Fibroblast of skin of left biceps (primary cell): ENCODE results near the gene NLRP4.

ENCODE experiments used
- DNase-seq, 2 experiments: peaks; one replicate each; pipeline ENCODE4 v3.0.0-alpha.2; 2013; ENCODE audit warnings: low read depth in 2 of 2

The NLRP4 gene, protein sequence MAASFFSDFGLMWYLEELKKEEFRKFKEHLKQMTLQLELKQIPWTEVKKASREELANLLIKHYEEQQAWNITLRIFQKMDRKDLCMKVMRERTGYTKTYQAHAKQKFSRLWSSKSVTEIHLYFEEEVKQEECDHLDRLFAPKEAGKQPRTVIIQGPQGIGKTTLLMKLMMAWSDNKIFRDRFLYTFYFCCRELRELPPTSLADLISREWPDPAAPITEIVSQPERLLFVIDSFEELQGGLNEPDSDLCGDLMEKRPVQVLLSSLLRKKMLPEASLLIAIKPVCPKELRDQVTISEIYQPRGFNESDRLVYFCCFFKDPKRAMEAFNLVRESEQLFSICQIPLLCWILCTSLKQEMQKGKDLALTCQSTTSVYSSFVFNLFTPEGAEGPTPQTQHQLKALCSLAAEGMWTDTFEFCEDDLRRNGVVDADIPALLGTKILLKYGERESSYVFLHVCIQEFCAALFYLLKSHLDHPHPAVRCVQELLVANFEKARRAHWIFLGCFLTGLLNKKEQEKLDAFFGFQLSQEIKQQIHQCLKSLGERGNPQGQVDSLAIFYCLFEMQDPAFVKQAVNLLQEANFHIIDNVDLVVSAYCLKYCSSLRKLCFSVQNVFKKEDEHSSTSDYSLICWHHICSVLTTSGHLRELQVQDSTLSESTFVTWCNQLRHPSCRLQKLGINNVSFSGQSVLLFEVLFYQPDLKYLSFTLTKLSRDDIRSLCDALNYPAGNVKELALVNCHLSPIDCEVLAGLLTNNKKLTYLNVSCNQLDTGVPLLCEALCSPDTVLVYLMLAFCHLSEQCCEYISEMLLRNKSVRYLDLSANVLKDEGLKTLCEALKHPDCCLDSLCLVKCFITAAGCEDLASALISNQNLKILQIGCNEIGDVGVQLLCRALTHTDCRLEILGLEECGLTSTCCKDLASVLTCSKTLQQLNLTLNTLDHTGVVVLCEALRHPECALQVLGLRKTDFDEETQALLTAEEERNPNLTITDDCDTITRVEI

DNA sequence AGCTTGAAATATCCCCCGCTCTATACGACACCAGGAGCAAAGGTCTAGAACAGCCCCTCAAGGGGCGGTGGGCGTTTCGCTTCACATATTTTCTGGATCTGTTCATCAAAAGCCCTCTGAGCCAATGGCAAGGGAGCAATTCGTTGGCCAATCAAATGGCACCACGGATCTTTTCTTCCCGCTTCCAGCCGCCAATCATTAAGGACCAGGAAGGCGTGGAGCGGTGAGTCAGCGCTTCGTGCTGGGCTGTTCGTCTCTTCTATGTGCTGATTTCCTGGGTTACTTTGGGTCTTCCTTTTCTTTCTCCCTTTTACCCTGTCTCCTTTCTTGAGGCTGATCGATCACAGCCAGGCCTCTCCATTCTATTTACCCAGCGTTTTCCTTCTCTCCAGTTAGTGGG is at the start of gene NLRP4:
TSS of gene NLRP4 (plus strand) at position 201 of the 400 bp plus-strand sequence. CDS start 15,541 bp downstream, outside the sequence.
- no peak for DNase-seq

DNA sequence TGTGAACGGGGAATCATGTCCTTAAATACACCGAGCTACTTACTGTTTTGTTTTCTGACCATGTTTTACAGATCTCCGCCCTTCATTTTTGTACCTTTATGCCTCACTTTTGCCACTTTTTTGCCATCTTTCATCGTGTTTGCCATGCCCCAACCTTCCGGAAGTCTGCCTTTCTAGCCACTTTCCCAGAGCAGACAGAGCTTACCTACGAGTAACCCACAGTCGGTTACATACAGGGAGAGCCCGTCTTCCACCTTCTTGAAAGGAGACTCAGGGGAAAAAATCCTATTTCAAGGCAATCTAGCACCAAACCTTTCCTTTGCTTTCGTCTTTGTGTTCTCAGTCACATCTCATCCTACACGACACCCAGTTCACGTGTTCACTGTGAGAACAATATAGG is 41.3 kb upstream of the NLRP4 start:
- no peak for DNase-seq

DNA sequence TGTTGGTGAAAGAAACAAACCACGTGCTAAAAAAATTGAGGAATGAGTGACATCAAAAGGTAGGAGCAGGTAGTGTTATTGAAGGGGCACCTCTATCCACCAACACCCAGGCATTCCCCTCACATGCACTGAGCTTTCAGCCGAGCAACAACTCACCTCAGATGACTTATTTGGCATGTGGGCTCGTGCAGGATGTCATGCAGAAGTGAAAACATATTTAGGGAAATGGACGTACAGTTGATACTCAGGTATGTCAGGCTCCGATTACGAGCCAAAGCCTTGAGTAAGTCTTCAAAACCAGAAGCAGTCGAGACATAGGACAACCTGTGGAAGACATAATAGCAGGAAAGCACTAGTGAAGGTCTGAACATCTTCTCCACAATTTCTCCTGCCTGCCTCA is 34.9 kb upstream of the NLRP4 start:
- DNase-seq = no peak

DNA sequence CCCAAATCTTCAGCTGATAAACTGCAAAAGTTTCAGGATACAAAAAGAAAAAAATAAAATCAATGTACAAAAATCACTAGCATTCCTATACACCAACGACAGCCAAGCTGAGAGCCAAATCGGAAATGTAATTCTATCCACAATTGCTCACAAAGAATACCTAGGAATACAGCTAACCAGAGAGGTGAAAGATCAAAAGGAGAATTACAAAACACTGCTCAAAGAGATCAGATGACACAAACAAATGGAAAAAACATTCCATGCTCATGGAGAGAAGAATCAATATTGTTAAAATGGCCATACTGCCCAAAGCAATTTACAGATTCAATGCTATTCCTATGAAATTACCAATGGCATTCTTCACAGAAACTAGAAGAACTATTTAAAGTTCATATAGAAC is 34.1 kb upstream of the NLRP4 start:
- no peak for DNase-seq

DNA sequence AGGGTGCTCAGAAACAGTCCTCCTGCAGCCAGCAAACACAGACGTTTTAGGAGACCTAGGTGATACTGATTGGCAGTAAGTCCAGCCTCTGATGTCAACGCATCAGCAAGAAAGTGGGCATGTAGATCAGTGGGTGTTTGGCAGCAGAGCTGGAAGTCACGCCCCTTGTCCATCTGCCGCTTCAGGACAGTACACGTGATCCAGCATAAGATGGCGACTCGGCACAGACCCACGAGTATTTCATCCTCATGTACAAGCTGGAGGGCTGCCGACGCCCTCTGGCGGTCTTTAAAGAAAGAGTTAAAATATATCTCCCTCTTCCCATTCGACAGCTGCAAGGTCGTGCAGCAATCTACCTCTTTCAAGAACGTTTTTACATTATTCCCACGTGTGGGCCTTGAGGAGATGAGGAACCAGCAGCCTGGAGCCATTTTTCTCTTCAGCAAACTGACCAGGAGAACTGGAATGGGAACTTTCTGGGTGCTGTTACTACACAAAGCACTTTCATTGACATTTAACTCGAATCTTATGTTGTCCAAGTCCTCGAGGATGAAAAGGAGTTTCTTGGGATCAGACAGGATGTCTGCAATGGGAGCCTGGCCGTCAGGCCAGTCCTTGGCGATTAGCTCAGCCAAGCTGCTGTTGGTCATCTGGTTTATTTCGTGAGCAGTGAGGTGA is 26.8 kb upstream of the NLRP4 start:
- DNase-seq = no peak

DNA sequence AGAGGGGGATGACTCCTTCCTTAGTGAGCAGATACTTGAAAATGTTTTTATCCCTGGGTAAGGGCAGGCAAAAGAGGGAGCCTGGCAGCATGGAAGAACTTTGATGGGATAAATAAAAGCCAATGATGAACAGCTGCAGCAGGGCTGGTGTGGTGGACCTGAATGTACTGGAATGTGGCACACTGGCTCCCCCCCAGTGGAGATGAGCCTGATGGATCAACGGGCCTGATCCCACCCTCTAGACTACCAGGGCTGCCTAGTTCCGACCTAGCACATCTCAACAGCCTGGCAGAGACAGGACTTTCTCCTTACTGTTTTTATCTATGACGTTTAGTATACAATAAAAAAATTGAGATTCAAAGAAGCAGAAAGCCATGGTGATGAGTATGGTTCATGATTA is 25.0 kb upstream of the NLRP4 start:
- no peak for DNase-seq

DNA sequence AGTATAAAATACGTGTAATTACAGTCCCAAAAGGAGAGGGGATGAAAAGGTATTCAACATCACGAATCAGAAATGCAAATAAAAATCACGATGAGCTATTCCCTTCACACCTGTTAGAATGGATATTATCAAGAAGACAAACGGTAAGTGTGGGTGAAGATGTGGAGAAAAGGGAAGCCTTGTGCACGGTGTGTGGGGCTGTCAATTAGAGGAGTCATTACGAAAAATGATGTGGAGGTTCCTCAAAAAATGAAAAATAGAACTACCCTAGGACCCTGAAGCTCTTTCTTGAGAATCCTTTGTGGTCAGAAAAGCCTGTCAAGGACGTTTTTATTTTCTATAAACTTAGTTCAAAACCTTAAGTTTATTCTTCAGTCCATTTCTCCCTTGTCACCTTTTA is 23.9 kb upstream of the NLRP4 start:
- DNase-seq = no peak

DNA sequence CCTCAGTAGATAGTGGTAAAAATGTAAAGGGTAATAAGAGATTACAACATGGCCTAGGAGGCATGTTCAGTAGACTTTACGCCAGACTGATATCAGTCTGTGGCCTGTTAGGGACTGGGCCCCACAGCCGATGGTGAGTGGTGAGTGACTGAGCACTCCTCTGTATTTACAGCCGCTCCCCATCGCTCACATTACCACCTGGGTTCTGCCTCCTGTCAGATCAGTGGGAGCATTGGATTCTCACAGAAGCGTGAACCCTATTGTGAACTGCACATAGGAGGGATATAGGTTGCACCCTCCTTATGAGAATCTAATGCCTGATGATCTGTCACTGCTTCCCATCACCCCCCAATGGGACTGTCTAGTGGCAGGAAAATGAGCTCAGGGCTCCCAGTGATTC is 22.4 kb upstream of the NLRP4 start:
- no peak for DNase-seq

DNA sequence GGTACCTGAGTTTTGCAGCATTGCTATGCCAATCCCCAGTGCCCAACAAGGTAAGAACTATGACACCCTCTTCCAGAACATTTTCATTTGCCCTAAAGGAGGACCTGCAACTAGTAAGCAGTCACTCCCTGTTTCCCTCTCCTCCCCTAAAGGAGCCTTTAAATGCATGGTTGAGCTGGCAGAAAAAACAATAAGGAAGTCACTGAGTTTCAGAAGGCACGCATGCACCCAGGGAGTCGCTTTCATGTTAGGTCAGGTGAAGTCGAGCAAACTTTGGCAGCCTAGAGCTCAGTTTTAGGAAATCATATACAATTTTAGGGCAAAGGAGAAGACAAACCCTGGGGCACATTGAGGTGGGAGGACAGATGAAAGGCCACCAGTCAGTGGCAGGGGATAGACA is 16.3 kb upstream of the NLRP4 start:
- DNase-seq = no peak

DNA sequence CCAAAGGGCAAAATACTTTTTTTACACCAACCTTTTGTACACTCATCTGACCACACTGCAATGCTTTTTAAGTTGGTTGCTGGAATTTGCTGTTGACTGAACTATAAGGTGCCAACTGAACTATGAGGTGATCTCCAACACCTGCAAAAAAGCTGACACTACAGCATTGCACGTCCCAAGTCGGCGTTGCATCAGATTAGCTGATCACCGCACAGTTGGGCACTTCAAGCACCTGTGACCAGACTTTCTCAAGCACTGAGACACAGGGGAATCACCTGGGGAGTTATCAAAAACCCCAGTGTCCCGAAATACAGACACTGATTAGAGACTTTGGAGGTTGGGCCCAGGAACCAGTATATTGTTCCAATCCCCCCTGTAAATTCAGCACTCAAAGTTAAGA is 5.7 kb upstream of the NLRP4 start:
- DNase-seq = no peak

DNA sequence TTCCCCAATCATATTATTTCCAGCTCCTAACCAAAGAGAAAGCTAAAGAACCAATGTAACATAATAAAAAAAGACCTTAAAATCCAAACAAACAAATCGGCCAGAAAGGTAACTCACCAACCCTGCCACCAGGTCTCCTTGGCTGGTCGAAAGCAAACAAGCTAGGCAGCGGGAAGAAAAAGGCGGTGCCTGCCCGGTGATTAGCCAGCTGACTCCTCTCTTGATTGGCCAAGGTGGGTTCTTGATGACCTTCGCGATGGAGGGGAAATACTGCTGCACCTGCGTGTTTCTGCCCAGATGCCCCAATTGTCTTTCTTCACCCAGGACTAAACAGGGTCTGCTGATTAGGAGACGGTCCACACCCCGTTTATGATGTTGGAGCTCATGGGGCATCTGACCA is 4.5 kb upstream of the NLRP4 start, which contains the start of gene NLRP11:
TSS of gene NLRP11 (minus strand) at position 154 of the 400 bp plus-strand sequence. CDS start 13,825 bp downstream, outside the sequence.
- no peak for DNase-seq

DNA sequence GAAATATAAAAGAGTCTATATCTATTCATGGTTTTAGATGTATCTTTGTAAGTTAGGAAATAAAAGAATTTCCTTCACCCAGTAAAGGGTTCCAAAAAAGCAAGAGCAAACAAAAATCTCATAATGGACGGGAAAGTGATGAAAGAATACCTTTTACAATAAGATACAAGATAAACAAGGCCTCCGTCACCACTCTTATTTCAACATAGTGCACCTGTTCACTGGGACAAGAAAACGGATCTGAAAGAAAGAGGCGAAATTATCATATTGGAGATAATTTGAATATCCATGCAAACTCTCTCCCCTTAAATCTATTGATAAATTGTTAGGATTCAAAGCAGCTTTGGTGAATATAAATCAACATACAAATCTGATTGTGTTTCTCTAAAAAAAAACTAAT is 3.7 kb upstream of the NLRP4 start:
- no peak for DNase-seq

DNA sequence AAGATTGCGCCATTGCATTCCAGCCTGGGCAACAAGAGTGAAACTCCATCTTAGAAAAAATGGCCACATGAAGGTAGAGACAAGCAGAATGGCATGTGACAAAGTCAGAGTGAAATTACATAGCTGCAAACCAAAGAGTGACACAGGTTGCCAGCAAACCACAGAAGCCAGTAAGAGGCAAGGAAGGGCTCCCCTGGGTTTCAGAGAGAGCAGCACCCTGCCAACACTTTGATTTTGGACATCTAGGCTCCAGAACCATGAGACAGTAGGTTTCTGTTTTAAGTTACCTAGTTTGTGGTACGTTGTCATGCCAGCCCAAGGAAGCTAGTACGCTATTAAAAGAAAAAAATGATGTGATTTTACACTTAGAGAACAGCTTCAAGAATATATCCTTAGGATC is 1.9 kb downstream of the NLRP4 start:
- DNase-seq = no peak

DNA sequence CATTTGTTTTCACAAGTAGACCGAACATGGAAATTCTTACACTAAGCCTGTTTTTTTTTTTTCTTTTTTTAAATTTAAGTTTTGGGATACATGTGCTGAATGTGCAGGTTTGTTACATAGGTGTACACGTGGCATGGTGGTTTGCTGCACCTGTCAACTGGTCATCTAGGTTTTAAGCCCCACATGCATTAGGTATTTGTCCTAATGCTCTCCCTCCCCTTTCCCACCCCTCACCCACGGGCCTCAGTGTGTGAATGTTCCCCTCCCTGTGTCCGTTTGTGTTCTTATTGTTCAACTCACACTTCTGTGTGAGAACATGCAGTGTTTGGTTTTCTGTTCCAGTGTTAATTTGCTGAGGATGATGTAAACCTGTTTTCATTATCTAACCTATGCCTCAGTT is 2.6 kb downstream of the NLRP4 start:
- no peak for DNase-seq

DNA sequence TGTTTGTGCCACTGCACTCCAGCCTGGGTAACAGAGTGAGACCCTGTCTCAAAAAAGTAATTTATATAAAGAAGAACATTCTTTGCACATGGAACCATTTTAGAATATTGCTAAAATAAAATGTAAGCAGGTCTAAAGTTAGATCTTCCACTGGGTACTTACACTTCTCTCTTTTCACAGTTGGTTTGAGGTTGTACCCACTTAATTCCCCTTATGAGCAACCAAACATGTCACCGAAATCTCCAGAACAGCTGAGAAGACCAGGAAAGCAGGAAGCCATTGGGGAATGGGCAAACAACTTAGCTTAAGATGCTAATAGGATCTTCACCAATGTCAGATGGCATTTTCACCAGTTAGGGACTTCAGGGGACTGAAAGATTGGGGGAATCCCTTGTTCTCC is 18.8 kb downstream of the NLRP4 start:
- DNase-seq = no peak

DNA sequence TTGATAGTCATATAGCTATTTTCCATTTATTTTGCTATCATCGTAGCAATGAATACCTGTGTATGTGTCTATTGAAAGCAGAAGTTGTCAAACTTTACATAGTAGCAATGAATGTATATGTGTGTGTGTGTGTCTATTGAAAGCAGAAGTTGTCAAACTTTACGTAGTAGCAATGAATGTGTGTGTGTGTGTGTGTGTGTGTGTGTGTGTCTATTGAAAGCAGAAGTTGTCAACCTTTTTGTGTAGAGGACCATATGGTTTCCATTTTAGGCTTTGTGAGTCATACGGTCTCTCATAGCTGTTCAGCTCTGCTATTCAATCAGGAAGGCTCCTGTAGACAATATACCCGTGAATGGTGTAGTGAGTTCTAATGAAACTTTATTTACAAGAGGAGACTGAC is 20.8 kb downstream of the NLRP4 start:
- DNase-seq = no peak

DNA sequence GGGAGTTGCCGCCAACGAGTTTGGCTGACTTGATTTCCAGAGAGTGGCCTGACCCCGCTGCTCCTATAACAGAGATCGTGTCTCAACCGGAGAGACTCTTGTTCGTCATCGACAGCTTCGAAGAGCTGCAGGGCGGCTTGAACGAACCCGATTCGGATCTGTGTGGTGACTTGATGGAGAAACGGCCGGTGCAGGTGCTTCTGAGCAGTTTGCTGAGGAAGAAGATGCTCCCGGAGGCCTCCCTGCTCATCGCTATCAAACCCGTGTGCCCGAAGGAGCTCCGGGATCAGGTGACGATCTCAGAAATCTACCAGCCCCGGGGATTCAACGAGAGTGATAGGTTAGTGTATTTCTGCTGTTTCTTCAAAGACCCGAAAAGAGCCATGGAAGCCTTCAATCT is 21.6 kb downstream of the NLRP4 start:
- DNase-seq = no peak

DNA sequence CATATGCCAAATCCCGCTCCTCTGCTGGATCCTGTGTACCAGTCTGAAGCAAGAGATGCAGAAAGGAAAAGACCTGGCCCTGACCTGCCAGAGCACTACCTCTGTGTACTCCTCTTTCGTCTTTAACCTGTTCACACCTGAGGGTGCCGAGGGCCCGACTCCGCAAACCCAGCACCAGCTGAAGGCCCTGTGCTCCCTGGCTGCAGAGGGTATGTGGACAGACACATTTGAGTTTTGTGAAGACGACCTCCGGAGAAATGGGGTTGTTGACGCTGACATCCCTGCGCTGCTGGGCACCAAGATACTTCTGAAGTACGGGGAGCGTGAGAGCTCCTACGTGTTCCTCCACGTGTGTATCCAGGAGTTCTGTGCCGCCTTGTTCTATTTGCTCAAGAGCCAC is 22.1 kb downstream of the NLRP4 start:
- no peak for DNase-seq

DNA sequence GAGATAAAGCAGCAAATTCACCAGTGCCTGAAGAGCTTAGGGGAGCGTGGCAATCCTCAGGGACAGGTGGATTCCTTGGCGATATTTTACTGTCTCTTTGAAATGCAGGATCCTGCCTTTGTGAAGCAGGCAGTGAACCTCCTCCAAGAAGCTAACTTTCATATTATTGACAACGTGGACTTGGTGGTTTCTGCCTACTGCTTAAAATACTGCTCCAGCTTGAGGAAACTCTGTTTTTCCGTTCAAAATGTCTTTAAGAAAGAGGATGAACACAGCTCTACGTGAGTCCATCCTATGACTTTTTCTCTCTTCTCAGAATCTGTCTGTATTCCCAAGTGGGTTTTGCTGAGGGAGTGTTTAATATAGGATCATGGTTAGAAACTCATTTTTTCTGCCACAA is 22.6 kb downstream of the NLRP4 start:
- DNase-seq = no peak

DNA sequence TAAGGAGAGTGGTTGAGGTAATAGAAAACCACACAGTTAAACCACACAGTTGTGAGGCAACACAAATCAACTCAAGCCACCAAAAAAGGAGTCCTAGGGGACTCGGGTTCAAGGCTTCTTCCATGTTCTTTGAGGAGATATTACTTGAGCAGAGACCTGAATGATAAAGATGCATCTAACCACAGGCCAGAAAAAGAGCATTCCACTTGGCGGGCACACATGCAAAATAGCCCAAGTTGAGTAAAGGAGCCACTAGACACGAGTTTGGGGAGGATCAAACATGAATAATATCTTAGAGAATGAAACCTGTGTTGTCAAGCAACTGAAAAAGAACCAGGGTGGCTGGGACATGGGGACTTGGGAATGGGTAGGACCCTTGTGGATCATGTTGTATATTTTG is 30.2 kb downstream of the NLRP4 start:
- no peak for DNase-seq

DNA sequence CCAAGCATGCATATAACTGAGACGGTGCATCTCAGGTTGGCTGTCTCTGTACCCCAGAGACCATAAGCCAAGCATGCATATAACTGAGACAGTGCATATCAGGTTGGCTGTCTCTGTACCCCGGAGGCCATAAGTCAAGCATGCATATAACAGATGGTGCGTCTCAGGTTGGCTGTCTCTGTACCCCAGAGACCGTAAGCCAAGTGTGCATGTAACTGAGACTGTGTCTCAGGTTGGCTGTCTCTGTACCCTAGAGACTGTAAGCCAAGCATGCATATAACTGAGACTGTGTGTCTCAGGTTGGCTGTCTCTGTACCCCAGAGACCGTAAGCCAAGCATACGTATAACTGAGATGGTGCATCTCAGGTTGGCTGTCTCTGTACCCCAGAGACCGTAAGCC is 30.8 kb downstream of the NLRP4 start:
- DNase-seq = no peak

DNA sequence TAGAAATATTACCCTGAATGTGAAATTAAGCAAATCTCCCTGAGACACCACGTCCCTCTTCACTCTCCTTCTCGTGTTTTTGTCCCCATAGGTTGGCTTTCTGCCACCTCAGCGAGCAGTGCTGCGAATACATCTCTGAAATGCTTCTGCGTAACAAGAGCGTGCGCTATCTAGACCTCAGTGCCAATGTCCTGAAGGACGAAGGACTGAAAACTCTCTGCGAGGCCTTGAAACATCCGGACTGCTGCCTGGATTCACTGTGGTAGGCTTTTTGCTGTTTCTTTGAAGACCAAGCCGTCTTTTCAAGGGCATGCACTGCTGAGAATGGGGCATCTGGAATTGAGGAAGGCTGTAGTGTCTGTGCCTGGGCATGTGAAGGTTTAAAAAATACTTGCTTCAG is 34.4 kb downstream of the NLRP4 start:
- no peak for DNase-seq
